T-cell (primary cell): ENCODE results near the gene ESR1. TPM values are rescaled to one million over a fixed set of nuclear protein-coding genes. Genes with fewer than 3 reads are reported as not detected.
"Not testable (repeated sequence)": the region's sequence is repeated elsewhere in the genome, so short reads cannot be mapped to it uniquely, and the experiment has no call there.

Source experiments
- ATAC-seq, 4 experiments: fragments of 200-7000 bp in 3 of 4; fragments of 150-1000 bp in 1 of 4; cut with Tn5 transposase; replicated peaks in 1 of 4; 1 replicate in 3 of 4; 2 replicates in 1 of 4; pipeline ENCODE4 v1.10.0; 2021; ENCODE audit warnings: moderate library complexity in 3 of 4, mild to moderate bottlenecking in 2 of 4, moderate number of reproducible peaks in 1 of 4
- CTCF ChIA-PET, 2 donors: fragments of 300-600 bp; sonication (Branson Sonifier 250); formaldehyde crosslinking; loops; one replicate each; lab custom pipeline; 2022; ENCODE audit warnings: antibody characterized with exemption in 2 of 2; lab: Charles Lee
- POLR2A ChIA-PET, 2 donors: fragments of 300-600 bp; sonication (Branson Sonifier 250); formaldehyde crosslinking; loops; one replicate each; lab custom pipeline; 2022; ENCODE audit warnings: antibody characterized with exemption in 2 of 2; lab: Charles Lee
- DNase-seq, 35 experiments: peaks; one replicate each; pipeline versions ENCODE4 v3.0.0 to v3.0.0-alpha.2; 2013 to 2023
- H3K27ac ChIP-seq: one replicate; pipeline ENCODE4 v1.5.1; 2013; ENCODE audit warnings: low read length
- H3K27me3 ChIP-seq, 2 experiments: replicated peaks in 1 of 2; 1 replicate in 1 of 2; 2 replicates in 1 of 2; pipeline versions ENCODE4 v1.6.1 to v1.7.0; 2013; ENCODE audit warnings: low read length in 1 of 2, mixed read lengths in 1 of 2; ENCODE audit not compliant: control insufficient read depth in 2 of 2, insufficient read depth in 2 of 2; ENCODE audit errors: extremely low read depth in 1 of 2
- H3K36me3 ChIP-seq, 2 donors: 1 replicate in 1 of 2; 2 replicates in 1 of 2; pipeline versions ENCODE4 v1.6.1 to v1.7.0; 2013; ENCODE audit warnings: low read length in 1 of 2; ENCODE audit not compliant: control insufficient read depth in 2 of 2, insufficient read depth in 1 of 2; ENCODE audit errors: extremely low read depth in 1 of 2
- H3K4me1 ChIP-seq, 2 experiments: 1 replicate in 1 of 2; 2 replicates in 1 of 2; pipeline versions ENCODE4 v1.6.1 to v1.7.0; 2013; ENCODE audit warnings: low read length in 2 of 2, mixed read lengths in 1 of 2; ENCODE audit not compliant: insufficient read depth in 2 of 2, control insufficient read depth in 1 of 2; ENCODE audit errors: extremely low read depth in 1 of 2
- H3K4me3 ChIP-seq, 2 donors: 1 replicate in 1 of 2; 2 replicates in 1 of 2; pipeline versions ENCODE4 v1.5.1 to v1.7.0; 2013; ENCODE audit warnings: mild to moderate bottlenecking in 2 of 2, low read length in 1 of 2, moderate library complexity in 1 of 2; ENCODE audit not compliant: control insufficient read depth in 1 of 2; ENCODE audit errors: extremely low read depth in 1 of 2
- H3K9me3 ChIP-seq: 2 replicates; pipeline ENCODE4 v1.7.0; 2013
- H3K27ac Mint-ChIP-seq, 2 donors: one replicate each; pipeline ENCODE4 v1.8.0; 2020 to 2021; ENCODE audit warnings: mild to moderate bottlenecking in 2 of 2, mixed read lengths in 2 of 2
- H3K27me3 Mint-ChIP-seq, 2 donors: one replicate each; pipeline ENCODE4 v1.8.0; 2021 to 2022; ENCODE audit warnings: mixed read lengths in 2 of 2
- H3K36me3 Mint-ChIP-seq: one replicate; pipeline ENCODE4 v1.8.0; 2021; ENCODE audit warnings: mixed read lengths
- H3K4me1 Mint-ChIP-seq, 3 donors: one replicate each; pipeline ENCODE4 v1.8.0; 2020 to 2022; ENCODE audit warnings: mixed read lengths in 3 of 3, mild to moderate bottlenecking in 1 of 3
- H3K4me3 Mint-ChIP-seq, 3 donors: one replicate each; pipeline ENCODE4 v1.8.0; 2020 to 2022; ENCODE audit warnings: mild to moderate bottlenecking in 3 of 3, mixed read lengths in 3 of 3, moderate library complexity in 3 of 3
- H3K9me3 Mint-ChIP-seq, 3 donors: one replicate each; pipeline ENCODE4 v1.8.0; 2020 to 2022; ENCODE audit warnings: mixed read lengths in 3 of 3
- WGBS: methylation state at CpG from one replicate; pipeline ENCODE4 v1.1.5; 2013; ENCODE audit warnings: missing lambda C conversion rate; ENCODE audit not compliant: insufficient coverage; 5-methylcytosine and 5-hydroxymethylcytosine counted together
- total RNA-seq, 35 experiments: library from RNA in 6 of 35; stranded (reverse) in 6 of 35; fragments of 120-200 nt in 1 of 35; gene quantifications; one replicate each; pipeline versions ENCODE4 v1.2.1 to v1.2.4 and lab custom pipeline; 2013 to 2026

The ESR1 gene
- total RNA-seq, 5 donors from 2014 or later (not counting 1 experiment from before 2014, with no cell fraction given) = 1.5 to 7.3 (median 5.8) TPM

DNA sequence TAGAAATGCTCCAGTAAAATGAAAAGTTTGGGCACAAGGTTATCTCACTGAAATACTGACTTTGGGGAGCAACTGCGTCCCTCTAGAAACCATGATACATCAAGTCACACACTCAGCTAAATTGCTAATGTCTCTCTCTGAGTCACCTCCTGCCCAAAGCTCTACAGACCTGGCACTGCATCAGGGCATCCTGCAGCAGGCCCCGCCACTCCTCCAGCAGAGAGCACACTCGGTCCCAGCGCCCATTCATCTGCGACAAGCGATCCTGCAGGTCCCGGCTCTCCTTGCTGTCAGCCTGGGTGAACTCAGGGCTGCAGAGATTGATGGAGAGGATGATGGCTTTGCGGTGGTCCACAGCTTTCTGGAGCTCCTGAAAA lies 329.0 kb downstream of the ESR1 start:
- peaks cover 81% of the 10 kb centered on the region for H3K36me3 Mint-ChIP-seq
- ATAC-seq = no peak
- H3K9me3 Mint-ChIP-seq = no peaks in the 10 kb centered on the region
- no peaks in the 10 kb centered on the region for H3K4me1 Mint-ChIP-seq
- Histone ChIP-seq H3K36me3 (peaks cover 10 to 94% of the 10 kb centered on the region in 2 donors), H3K27ac (no peak overlapping the region), H3K4me1 (no peaks in the 10 kb centered on the region), H3K9me3 (no peaks in the 10 kb centered on the region), H3K4me3 (no peak overlapping the region), H3K27me3 (no peaks in the 10 kb centered on the region)
- WGBS = 96% methylated on average over 4 of the region's 8 CpGs
- H3K4me3 Mint-ChIP-seq = no peak overlapping the region
- H3K27me3 Mint-ChIP-seq = no peaks in the 10 kb centered on the region
- DNase-seq = no peak
- CTCF ChIA-PET = no interaction called here
- POLR2A ChIA-PET = no interaction called here
- H3K27ac Mint-ChIP-seq = no peak overlapping the region

GRCh38 chr6:152138344-152138743 lies 330.9 kb downstream of the ESR1 start:
- ATAC-seq, H3K9me3 Mint-ChIP-seq, CTCF ChIA-PET, H3K9me3 ChIP-seq, H3K4me1 ChIP-seq, H3K27ac ChIP-seq, H3K27me3 ChIP-seq, H3K4me1 Mint-ChIP-seq, POLR2A ChIA-PET, H3K27me3 Mint-ChIP-seq, H3K4me3 ChIP-seq, DNase-seq, H3K4me3 Mint-ChIP-seq: not testable (repeated sequence)
- WGBS = no CpG with 5 or more reads among the region's 6 CpGs
- Mint-ChIP-seq H3K36me3 (peaks cover 76% of the 10 kb centered on the region), H3K27ac (peak overlapping the region in 1 of 2 donors; percentile 64)
- peaks cover 7 to 92% of the 10 kb centered on the region in 2 donors for H3K36me3 ChIP-seq

- CTCF ChIA-PET = interaction anchor here in 1 of 2 donors (0.6 kb wide), 1 partner anchor 441 kb away, joined by 5 read pairs; no protein-coding TSS in a partner anchor
- H3K27ac ChIP-seq = no peak overlapping the region
- Mint-ChIP-seq H3K4me3 (no peak overlapping the region), H3K9me3 (no peaks in the 10 kb centered on the region), H3K27me3 (no peaks in the 10 kb centered on the region), H3K27ac (no peak overlapping the region), H3K4me1 (no peaks in the 10 kb centered on the region), H3K36me3 (peaks cover 70% of the 10 kb centered on the region)
- H3K9me3 ChIP-seq = no peaks in the 10 kb centered on the region
- DNase-seq = no peak
- no CpG with 5 or more reads among the region's 5 CpGs for WGBS
- no peaks in the 10 kb centered on the region for H3K27me3 ChIP-seq
- H3K4me1 ChIP-seq = no peaks in the 10 kb centered on the region
- no peak for ATAC-seq
- no peak overlapping the region for H3K4me3 ChIP-seq
- POLR2A ChIA-PET = no interaction called here
- peaks cover 3 to 91% of the 10 kb centered on the region in 2 donors for H3K36me3 ChIP-seq
Observed at GRCh38 chr6:152142105-152142504, 334.6 kb downstream of the ESR1 start.

DNA sequence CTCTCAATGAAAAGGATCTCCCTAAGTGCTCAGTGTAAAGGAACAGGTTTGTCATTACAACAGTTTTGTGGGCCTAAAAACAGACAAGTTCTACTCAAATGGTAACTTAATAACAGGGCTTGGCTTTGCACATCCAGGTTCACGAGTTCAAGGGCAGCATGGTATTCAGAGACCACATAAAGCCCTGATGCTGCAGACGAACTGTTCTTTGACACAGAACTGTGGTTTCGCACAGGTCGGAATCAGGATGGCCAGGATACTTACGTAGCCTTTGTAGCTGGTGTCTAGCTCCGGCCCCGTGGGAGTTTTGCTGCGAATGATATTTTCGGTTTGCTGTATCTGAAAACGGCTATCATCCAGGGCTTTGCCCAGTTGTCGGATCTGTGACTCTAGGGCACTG lies 335.9 kb downstream of the ESR1 start:
- H3K36me3 Mint-ChIP-seq = peaks cover 71% of the 10 kb centered on the region
- CTCF ChIA-PET = no interaction called here
- no peak for ATAC-seq

GRCh38 chr6:152146385-152146784 lies 338.9 kb downstream of the ESR1 start:
- Histone ChIP-seq H3K4me3 (no peak overlapping the region), H3K36me3 (peaks cover 15 to 97% of the 10 kb centered on the region in 2 donors), H3K9me3 (no peaks in the 10 kb centered on the region), H3K4me1 (no peaks in the 10 kb centered on the region), H3K27ac (no peak overlapping the region), H3K27me3 (no peaks in the 10 kb centered on the region)
- no peak for ATAC-seq
- H3K9me3 Mint-ChIP-seq = no peaks in the 10 kb centered on the region
- CTCF ChIA-PET = no interaction called here
- WGBS = no CpG with 5 or more reads among the region's 1 CpG
- H3K4me3 Mint-ChIP-seq = no peak overlapping the region
- peaks cover 74% of the 10 kb centered on the region for H3K36me3 Mint-ChIP-seq
- H3K27me3 Mint-ChIP-seq = no peaks in the 10 kb centered on the region
- H3K27ac Mint-ChIP-seq = no peak overlapping the region
- peaks cover 0 to 5% (median 3%) of the 10 kb centered on the region in 3 donors for H3K4me1 Mint-ChIP-seq
- no peak for DNase-seq
- POLR2A ChIA-PET = interaction anchor here in 1 of 2 donors (0.5 kb wide), 1 partner anchor 40 kb away, joined by 4 read pairs; no protein-coding TSS in a partner anchor

More for the DNA sequence above, 335.9 kb downstream of the ESR1 start:
- Mint-ChIP-seq H3K9me3 (no peaks in the 10 kb centered on the region), H3K27ac (no peak overlapping the region), H3K27me3 (no peaks in the 10 kb centered on the region), H3K4me1 (peaks cover 0 to 5% (median 3%) of the 10 kb centered on the region in 3 donors), H3K4me3 (no peak overlapping the region)
- H3K27me3 ChIP-seq = no peaks in the 10 kb centered on the region
- H3K4me1 ChIP-seq = no peaks in the 10 kb centered on the region
- POLR2A ChIA-PET = interaction anchor here (0.6 kb wide), 4 partner anchors 16 to 120 kb away, joined by 3 to 10 read pairs (median 4); no protein-coding TSS in a partner anchor
- peaks cover 12 to 94% of the 10 kb centered on the region in 2 donors for H3K36me3 ChIP-seq
- no peaks in the 10 kb centered on the region for H3K9me3 ChIP-seq
- no peak overlapping the region for H3K27ac ChIP-seq
- H3K4me3 ChIP-seq = no peak overlapping the region
- no peak for DNase-seq
- WGBS = 96% methylated on average over 11 of the region's 11 CpGs

- Histone ChIP-seq H3K4me1 (no peaks in the 10 kb centered on the region), H3K27ac (no peak overlapping the region), H3K9me3 (no peaks in the 10 kb centered on the region), H3K27me3 (no peaks in the 10 kb centered on the region), H3K4me3 (no peak overlapping the region), H3K36me3 (peaks cover 15 to 98% of the 10 kb centered on the region in 2 donors)
- Mint-ChIP-seq H3K27me3 (no peaks in the 10 kb centered on the region), H3K9me3 (no peaks in the 10 kb centered on the region), H3K4me3 (no peak overlapping the region), H3K27ac (peak overlapping the region in 1 of 2 donors; percentile 28), H3K4me1 (peaks cover 0 to 5% (median 3%) of the 10 kb centered on the region in 3 donors), H3K36me3 (peaks cover 83% of the 10 kb centered on the region)
- DNase-seq (no peak), ATAC-seq (no peak)
- 93% methylated on average over 4 of the region's 6 CpGs for WGBS
- ChIA-PET POLR2A (no interaction called here), CTCF (no interaction called here)
Observed at GRCh38 chr6:152147269-152147668, 339.8 kb downstream of the ESR1 start.
